WI38 (cell line): ENCODE data around the gene CHCHD1.
"Not testable (repeated sequence)": the region's sequence is repeated elsewhere in the genome, so short reads cannot be mapped to it uniquely, and the experiment has no call there.

Experiments used
- H3K4me3 ChIP-seq: 2 replicates; pipeline ENCODE4 v1.5.1; 2011; ENCODE audit warnings: low read depth, mild to moderate bottlenecking, control low read depth, low read length
- CTCF ChIP-seq: IDR thresholded peaks from 2 replicates; pipeline ENCODE4 v1.5.1; 2012; ENCODE audit warnings: low read depth, mild to moderate bottlenecking, control low read depth, low read length

CHCHD1 gene

DNA sequence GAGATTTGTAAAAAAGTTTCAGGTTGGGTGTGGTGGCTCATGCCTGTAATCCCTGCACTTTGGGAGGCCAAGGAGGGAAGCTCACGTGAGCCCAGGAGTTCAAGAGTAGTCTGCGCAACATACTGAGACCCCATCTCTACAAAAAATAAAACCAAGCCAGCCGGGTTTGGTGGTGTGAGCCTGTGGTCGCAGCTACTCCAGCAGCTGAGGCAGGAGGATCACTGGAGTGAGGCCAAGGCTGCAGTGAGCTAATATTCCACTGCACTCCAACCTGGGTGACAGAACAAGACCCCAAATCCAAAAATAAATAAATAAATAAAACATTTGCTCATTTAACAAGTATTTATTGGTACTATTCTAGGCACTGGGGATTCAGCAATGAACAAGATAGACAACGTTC lies 1.5 kb upstream of the CHCHD1 start:
- no peak overlapping the region; the same call in 1 of the 2 replicates for H3K4me3 ChIP-seq

GRCh38 chr10:73780966-73781365 lies 882 bp upstream of the CHCHD1 start:
- no peak for TF ChIP-seq CTCF

More for the DNA sequence above, 1.5 kb upstream of the CHCHD1 start:
- TF ChIP-seq CTCF = no peak

DNA sequence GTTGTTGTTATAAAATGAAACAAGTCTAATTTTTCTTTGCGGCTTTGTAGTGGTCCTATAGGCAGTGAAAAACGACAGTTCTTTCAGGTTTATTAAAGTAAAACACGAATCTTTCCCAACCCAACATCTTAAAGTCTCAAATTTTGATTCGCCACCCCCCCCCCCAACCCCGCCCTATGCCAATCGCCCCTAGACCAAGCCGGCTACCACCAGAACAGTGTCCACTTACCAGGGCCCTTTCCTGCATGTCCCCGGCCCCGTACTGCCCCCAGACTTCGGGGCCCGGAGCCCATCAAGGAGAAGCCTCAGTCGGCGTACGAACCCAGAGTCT lies 335 bp upstream of the CHCHD1 start:
- no peak for TF ChIP-seq CTCF
- H3K4me3 ChIP-seq = peak overlapping the region; percentile 88

More at GRCh38 chr10:73780966-73781365, 882 bp upstream of the CHCHD1 start:
- peak overlapping the region; percentile 88 for H3K4me3 ChIP-seq

DNA sequence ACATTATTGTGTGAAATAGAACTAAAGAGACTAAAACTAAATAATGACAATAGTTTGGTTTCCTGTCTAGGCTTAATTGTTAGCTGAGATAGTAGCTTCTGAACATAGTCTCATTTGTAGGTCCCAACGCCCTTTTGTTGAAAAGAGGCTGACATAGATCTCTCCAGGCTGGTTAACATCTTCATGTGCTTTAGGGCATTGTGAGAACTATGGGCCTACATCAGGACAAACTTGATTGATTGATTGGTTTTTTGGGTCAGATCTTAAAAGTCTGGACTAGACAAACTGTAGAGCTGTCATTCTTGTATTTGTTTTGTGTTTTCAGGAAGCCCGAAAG lies 869 bp downstream of the CHCHD1 start:
- TF ChIP-seq CTCF = no peak
- H3K4me3 ChIP-seq = peak overlapping the region; percentile 88

- TF ChIP-seq CTCF = no peak
These were observed 3.4 kb downstream of the CHCHD1 start, which contains the start of gene ZSWIM8 for GRCh38 chr10:73785211-73785720. Gene ZSWIM8, plus strand, starts transcription at chr10:73785606. Its CDS starts 273 bp downstream, at chr10:73785879.

DNA sequence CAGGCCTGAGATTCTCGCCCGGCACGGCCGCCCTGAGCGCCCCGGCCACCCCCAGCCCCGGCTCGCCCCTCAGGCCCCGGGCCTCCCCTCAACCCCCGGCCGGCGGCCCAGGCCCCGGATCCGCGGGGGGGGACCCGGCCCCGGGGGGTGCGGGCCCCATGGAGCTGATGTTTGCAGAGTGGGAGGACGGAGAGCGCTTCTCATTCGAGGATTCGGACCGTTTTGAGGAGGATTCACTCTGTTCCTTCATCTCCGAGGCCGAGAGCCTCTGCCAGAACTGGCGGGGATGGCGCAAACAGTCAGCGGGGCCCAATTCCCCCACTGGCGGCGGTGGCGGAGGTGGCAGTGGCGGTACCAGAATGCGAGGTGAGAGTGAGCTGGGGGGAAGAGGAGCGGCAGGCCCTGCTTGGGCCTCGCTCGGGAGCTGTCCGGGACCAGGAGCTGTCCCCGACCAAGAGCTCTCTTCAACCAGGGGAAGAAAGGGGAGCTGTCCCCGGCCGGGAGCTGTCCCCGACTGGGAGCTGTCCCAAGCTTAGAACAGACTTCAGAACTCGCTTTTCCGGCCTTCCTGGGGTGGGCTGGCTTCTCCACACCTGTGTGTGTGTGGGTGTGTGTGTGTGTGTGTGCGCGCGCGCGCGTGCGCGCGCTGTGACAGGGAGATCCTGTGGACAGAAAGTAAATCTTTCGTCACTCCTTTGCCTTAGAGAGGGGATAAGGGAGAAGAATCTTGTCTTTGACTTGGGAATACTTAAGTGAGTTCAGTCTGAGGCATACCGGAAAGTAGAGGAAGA lies 4.1 kb downstream of the CHCHD1 start:
- TF ChIP-seq CTCF = no peak
- H3K4me3 ChIP-seq = peak overlapping the region; percentile 91

More at GRCh38 chr10:73785211-73785720, 3.4 kb downstream of the CHCHD1 start, which contains the start of gene ZSWIM8:
- peak within 1 kb of the TSS; percentile 91 for H3K4me3 ChIP-seq

- no peak for TF ChIP-seq CTCF
- peak overlapping the region; percentile 91 for H3K4me3 ChIP-seq
These were observed 4.7 kb downstream of the CHCHD1 start for GRCh38 chr10:73786512-73786885.

GRCh38 chr10:73787031-73787800 lies 5.4 kb downstream of the CHCHD1 start:
- not testable (repeated sequence) for H3K4me3 ChIP-seq
